NCI-H2171 (cell line): ENCODE results near the gene MAP3K20.
A peak's percentile ranks its signal among the peaks of the same experiment; 100 is the strongest.

Source experiments
- DNase-seq: peaks from one replicate; lab custom pipeline; 2025; lab: John Stamatoyannopoulos, UW

Gene MAP3K20

GRCh38 chr2:173204316-173204715, 128.7 kb downstream of the MAP3K20 start:
- no peak for DNase-seq

DNA sequence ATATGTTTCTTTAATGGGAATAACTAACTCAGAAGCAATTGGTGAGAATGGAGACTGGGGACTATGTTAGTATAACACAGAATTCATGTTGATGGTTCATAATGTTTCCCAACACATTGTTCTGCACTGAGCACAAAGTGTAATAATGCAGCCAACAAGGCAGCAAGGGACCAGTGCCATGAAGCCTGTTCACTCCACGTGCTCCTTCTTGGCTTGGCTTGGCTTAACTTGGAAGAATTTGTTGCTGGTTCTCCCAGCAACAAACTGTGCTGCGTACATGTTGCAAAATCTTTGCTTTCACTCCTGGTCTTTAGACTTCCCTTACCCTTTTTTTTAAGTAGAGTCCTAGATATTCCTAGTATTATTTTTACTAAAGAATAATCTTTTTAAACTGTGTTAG, 129.7 kb downstream of the MAP3K20 start:
- no peak for DNase-seq

DNA sequence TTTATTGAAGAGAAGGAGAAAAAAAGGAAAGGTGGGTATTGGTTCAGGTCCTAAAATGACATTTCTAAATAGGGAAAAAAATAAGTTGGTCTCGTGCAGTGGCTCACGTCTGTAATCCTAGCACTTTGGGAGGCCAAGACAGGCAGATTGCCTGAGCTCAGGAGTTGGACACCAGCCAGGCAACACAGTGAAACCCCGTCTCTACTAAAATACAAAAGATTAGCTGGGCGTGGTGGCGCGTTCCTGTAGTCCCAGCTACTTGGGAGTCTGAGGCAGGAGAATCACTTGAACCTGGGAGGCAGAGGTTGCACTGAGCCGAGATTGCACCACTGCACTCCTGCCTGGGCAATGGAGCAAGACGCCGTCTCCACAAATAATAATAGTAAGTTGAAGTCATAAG, 131.5 kb downstream of the MAP3K20 start:
- DNase-seq, result peak; percentile 84

DNA sequence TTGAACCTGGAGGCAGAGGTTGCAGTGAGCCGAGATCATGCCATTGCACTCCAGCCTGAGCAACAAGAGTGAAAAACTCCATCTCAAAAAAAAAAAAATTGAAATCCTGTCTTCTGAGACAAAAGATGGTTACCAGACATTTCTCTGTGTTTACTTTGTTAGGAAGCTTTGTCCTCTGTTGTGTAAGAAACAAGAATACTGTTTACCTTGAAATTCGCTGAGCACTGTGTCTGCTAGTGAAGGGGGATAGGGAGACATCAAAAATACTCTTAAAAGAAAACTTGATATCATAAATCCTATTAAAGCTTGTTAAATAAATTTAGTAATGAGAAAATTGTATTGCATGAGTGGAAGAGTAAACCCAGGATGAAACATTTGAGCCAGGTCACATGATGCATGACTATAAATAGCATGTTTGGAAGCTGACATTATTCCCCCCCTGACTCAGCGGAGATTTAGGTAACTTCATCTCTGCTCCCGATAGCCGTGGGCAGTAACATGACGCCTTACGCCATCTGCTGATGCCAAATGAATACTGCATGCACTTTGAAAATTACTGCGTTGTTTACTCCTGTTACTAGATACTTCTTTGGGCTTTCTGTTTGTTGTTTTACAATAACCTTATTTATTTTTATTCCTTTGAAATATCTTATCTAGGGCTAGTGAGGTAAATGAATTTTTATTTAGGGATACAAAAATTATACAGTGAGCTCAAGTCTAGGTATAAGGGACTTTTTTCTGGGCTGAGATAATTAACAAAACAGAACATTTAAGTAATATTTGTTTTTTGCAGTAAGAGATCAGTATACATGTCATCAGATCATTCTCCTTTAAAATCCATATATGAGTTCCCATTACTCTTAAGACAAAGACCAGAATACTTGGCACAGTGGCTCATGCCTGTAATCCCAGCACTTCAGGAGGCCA, 134.9 kb downstream of the MAP3K20 start:
- DNase-seq, result peak; percentile 84

- no peak for DNase-seq
Observed at GRCh38 chr2:173213181-173213580, 137.5 kb downstream of the MAP3K20 start.

GRCh38 chr2:173214213-173214612, 138.6 kb downstream of the MAP3K20 start:
- no peak for DNase-seq

DNA sequence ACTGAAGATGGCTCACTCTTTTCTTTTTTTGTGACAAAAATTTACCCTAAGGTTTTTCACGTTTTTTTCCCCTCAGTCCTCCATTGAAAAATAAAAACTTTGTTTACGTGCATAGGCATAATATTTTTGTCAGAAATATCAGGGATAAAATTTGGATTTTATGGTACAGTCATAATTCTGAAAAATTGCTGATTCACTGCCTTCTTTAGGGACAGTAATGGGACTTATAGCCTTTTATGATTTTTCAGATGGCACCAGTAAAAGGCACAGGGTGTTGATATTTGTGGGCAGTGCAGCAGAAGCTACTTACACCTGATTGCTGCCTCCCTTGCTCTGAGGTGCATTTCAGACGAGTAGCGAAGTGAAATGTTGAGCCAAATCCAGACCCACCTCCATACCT, 139.7 kb downstream of the MAP3K20 start:
- DNase-seq, result no peak

DNA sequence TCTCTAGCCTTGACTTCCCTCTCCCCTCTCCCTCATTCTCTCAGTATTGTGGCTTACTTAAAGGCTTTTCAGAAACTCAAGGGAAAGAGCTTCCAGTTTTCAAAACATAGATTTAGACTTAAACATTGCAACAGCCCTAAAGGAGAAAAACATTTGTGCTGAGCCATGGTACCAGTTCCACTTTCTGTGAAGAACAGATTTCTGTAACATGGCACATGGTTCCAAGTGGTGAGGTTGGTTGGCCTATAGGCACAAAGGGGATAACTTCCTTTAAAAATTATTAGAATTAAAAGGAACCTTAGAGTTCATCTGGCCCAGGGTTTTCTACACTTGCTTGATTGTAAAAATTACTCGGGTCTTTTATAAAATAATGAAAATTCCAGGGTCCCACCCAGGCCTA, 140.4 kb downstream of the MAP3K20 start:
- DNase-seq, result no peak

- DNase-seq, result no peak
Observed at GRCh38 chr2:173216668-173217067, 141.0 kb downstream of the MAP3K20 start.

GRCh38 chr2:173217116-173217840, 141.6 kb downstream of the MAP3K20 start:
- DNase-seq, result no peak

DNA sequence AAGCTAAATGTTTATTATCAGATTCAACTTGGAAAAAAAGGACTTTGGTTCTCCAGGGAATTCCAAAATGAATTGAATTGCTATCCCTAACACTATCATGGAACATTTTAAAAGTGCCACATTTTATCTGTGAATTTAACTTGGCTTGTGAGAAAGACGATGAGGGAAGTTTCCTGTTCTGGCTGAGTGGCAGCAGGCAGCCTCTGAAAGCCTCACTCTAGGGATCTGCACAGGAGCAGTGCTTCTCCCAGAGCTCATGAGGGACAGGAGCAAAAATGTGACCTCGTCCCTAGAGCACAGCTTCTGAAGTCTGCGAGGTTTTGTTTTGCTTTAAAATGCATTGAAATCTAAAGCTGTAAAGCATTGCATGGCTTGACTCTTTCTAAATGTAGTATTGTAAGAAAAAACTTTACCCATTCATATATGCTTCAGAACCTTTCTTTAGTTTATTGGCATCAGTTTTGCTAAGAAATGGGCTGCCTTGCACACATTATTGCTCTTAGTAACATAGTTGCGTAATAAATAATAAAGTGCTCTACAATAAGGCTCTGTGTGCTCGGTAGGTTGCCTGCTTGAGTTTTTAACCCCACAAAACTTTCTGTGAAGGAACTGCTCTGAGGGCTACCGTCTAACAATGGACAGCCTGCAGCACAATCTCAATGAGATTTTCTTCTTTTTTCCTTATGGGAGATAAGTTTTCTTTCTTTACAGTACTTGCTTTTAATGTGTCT, 142.8 kb downstream of the MAP3K20 start:
- no peak for DNase-seq

GRCh38 chr2:173221132-173221695, 145.6 kb downstream of the MAP3K20 start:
- DNase-seq, result no peak

DNA sequence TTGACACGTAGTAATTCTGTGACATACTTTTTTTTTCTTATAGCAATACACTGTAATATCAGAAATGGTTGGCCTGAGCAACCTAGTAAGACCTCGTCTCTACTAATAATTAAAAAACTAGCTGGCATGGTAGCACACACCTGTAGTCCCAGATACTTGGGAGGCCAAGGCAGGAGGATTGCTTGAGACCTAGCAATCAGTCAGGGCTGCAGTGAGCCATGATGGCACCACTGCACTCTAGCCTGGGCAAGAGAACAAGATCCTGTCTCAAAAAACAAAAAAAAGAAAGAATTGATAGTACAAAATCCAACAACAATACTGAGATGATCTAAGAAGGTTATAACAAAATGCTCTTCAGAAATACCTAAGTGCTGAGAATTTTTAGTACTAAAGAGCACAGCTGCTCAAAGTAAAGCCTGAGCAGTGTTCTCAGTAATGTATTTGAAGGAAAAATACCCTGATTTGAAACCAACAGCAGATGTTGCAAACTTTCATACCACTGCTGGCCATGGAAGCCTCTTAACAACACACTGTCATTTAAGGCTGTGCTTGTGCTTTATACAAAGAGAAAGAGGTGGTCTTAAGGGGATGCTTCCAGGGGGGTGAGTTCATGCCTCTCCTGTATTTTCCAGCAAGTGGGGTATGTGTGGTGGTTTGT, 146.4 kb downstream of the MAP3K20 start:
- DNase-seq, result no peak

GRCh38 chr2:173223871-173224270, 148.2 kb downstream of the MAP3K20 start:
- no peak for DNase-seq

DNA sequence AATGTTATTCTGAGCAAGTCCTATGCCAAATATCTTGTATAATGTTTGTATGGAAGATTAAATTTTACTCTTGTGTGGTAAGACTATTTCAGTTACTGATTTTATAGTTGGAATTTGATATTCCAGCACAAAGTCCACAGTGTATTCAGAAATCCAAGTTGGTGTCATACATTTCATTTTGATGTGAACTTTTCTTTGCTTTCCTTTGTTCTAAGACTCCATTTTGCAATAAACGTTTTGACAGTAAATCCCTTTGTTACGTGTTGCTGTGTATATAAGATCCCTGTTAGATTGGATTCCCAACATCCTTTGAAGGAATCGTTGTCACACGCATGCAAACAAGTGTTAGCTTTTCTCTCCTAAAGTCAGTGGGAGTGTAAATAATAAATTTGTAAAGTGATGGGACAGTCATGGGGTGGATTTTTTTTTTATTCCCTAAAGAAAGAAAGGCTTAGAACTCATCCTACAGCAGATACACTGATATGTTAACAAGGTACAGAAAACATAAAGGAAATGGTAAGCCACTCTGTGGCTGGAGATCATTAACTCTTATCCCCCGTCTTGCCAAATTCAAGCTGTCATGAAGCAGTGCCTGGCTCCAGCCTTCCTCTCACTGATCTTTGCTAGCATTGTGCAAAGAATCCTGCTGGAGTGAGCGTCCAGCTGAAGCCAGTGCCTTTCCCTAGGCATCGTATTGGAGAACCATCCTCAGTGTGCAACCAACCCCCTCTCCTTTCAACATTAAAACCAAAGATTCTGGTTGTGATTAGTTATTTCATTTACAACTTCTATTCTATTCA, 151.5 kb downstream of the MAP3K20 start:
- DNase-seq, result no peak

DNA sequence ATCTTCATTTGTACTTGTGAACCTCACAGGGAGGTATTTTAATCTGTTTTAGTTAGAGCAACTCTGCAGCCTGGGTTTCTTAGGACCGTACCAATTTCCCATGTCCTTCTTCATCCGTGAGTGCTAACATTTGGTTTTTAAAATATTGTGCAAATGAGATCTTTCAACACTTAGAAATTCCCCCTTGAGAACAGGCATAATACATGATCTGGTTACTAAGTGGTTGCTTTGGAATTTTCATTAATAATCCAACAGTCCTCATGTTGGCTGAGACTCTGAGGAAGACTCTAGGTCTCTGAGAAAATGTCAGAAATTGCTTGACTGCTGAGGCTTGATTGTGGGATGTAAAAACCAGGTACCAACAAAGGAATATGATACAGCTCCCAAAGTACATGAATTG, 153.4 kb downstream of the MAP3K20 start:
- DNase-seq, result no peak

- no peak for DNase-seq
Observed at GRCh38 chr2:173230181-173230580, 154.5 kb downstream of the MAP3K20 start.

GRCh38 chr2:173231042-173231441, 155.4 kb downstream of the MAP3K20 start:
- DNase-seq, result no peak

- DNase-seq, result no peak
Observed at GRCh38 chr2:173231465-173231864, 155.8 kb downstream of the MAP3K20 start.

DNA sequence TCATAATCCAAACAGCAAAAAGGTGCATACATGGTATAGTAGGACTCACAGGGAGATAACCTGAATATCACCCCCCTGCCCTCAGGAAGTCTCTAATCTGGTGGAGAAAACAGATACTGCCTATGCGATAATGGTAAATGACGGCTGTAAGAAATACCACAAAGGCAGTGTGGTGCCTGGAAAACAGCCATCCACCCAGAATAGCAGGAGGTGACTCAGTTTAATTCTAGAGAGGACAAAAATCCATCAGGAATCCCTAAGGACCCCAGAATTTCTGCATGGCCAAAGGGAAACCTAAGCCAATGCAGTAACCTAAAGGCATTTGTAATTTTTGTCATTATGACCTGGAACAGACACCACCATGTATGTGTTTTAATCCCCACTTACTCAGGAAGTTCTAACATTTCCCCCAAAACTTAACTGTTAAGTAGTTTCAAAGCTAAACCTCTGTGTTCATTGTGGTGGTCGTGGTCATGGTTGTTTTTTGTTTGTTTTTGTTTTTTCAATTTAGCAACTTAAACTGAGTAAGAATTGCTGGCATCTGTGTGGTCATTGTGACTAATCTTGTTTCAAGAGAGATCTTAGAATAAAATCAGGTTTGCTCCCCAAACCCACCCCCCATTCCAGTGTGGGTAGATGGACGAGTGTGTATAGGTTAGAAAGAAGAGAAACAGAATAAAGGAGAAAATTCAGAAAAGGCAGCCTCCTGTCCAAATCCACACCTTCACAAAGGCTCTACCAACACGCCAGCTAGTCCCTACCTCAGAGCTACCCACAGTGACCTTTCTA, 157.5 kb downstream of the MAP3K20 start:
- no peak for DNase-seq
